Medulla oblongata (tissue), 1 donor: ENCODE results near the gene S100A13.
A peak's percentile ranks its signal among the peaks of the same experiment; 100 is the strongest.

Experiments used
- DNase-seq: peaks from one replicate; pipeline ENCODE4 v3.0.0-alpha.2; 2015; ENCODE audit errors: extremely low spot score

The S100A13 gene

DNA sequence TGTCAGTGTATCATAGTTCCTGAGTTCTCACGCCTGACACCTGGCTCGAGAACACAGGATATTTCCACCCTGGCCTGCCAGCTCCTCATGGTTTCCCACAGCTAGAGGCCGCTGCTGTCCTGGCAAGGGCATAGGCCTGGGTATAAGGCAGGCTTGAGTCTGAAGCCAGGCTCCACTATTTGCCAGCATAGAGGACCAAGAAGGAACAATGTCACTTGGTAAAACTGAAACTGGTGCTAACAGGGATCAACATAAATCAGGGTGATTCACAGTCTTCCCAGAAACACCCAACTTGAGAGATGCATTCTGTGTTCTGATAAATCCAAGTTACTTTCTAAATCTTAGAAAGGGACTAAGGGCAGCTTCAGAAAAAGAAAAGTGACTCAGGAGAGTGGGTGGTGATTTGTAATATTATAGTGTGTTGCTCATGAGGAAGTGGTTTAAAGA lies 54.7 kb downstream of the S100A13 start:
- peak; percentile 96 for DNase-seq

DNA sequence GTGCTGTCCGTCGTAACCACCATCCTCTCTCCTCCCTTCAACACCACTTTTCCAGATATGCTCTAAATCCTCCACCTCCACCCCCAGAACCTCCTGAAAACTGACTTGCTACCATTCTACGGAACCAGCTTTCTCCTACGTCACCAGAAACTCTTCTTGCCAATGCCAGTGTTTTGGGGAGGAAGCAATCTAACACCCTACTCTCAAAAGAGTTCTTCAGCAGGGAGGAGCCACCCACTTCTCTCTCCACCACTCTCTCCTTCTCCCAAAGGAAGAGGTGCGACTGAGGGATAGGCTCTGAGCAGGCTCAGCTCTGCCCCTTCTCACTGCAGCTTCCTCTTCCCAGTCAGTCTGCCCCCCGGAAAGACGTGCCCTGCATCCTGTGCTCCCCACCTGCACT lies 55.6 kb downstream of the S100A13 start:
- no peak for DNase-seq

DNA sequence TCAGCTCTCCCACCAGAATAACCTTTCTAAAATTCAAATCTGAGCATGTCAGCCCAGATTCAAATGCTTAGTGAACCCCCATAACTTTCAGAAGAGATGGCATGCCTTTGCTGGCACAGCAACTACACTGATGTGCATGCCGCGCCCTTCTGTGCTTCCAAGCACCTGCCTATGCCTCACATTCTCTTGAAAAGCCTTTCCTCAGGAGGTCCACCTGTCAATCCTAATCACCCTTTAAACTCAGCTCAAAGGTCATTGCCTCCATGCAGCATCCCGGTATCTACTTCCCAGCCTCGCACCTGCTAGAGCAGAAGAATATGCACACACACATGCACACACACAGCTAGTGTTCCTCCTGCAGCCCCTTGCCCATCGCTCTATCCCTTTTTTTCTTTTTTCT lies 56.4 kb downstream of the S100A13 start:
- DNase-seq: no peak

GRCh38 chr1:153569465-153569864 lies 57.8 kb downstream of the S100A13 start:
- no peak for DNase-seq
